ENCODE results near the gene UNC79.

- TF ChIP-seq CTCF (IDR thresholded peaks at IDR 0.05; ENCODE audit: insufficient read depth, low read length, poor library complexity, severe bottlenecking) (no peak), EZH2phosphoT487 (conservative IDR thresholded peaks at IDR 0.05; ENCODE audit: low read length) (no peak)
Observed at GRCh38 chr14:93527203-93527607, 96.5 kb downstream of the UNC79 start.
